Esophagus squamous epithelium (tissue), 4 donors: Measurements from ENCODE around the gene GIMAP5.
"Not testable (repeated sequence)": the region's sequence is repeated elsewhere in the genome, so short reads cannot be mapped to it uniquely, and the experiment has no call there.

Experiments
- POLR2A ChIP-seq, 4 donors: fragments of 450-650 bp; IDR thresholded peaks; one replicate each; pipeline ENCODE4 v1.6.1; 2017; ENCODE audit warnings: antibody characterized with exemption in 4 of 4, mild to moderate bottlenecking in 4 of 4, moderate library complexity in 3 of 4
- TF ChIP-seq, protein P1 (sequence below), 6 experiments: fragments of 450-650 bp in 4 of 6; fragments of 200-600 bp in 2 of 6; sonication (generic) in 2 of 6; IDR thresholded peaks; one replicate each; pipeline ENCODE4 v1.5.1; 2016 to 2019; ENCODE audit warnings: antibody characterized with exemption in 6 of 6, mild to moderate bottlenecking in 4 of 6, moderate library complexity in 4 of 6

DNA sequence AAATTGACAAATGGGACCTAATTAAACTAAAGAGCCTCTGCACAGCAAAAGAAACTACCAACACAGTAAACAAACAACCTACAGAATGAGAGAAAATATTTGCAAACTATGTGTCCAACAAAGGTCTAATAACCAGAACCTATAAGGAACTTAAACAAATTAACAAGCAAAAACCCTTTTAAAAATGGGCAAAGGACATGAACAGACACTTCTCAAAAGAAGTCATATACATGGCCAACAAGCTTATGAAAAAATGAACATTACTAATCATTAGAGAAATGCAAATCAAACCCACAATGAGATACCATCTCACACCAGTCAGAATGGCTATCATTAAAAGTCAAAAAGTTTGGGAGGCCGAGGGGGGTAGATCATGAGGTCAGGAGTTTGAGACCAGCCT lies 36.9 kb downstream of the GIMAP5 start:
- TF ChIP-seq POLR2A (IDR thresholded peaks at IDR 0.05): not testable (repeated sequence)
- TF ChIP-seq, protein P1, sequence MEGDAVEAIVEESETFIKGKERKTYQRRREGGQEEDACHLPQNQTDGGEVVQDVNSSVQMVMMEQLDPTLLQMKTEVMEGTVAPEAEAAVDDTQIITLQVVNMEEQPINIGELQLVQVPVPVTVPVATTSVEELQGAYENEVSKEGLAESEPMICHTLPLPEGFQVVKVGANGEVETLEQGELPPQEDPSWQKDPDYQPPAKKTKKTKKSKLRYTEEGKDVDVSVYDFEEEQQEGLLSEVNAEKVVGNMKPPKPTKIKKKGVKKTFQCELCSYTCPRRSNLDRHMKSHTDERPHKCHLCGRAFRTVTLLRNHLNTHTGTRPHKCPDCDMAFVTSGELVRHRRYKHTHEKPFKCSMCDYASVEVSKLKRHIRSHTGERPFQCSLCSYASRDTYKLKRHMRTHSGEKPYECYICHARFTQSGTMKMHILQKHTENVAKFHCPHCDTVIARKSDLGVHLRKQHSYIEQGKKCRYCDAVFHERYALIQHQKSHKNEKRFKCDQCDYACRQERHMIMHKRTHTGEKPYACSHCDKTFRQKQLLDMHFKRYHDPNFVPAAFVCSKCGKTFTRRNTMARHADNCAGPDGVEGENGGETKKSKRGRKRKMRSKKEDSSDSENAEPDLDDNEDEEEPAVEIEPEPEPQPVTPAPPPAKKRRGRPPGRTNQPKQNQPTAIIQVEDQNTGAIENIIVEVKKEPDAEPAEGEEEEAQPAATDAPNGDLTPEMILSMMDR (IDR thresholded peaks at IDR 0.05): not testable (repeated sequence)
